Parathyroid adenoma (tissue), 2 donors: Measurements from ENCODE around the gene TBC1D14.

Experiments used
- H2AFZ ChIP-seq: fragments of 300-600 bp; sonication (generic); one replicate; pipeline ENCODE4 v1.7.0; 2017; ENCODE audit warnings: antibody characterized with exemption, mild to moderate bottlenecking
- H3K27ac ChIP-seq: fragments of 300-600 bp; sonication (generic); one replicate; pipeline ENCODE4 v1.7.0; 2017
- H3K27me3 ChIP-seq: fragments of 300-600 bp; sonication (generic); one replicate; pipeline ENCODE4 v1.7.0; 2017; ENCODE audit warnings: low read length; ENCODE audit not compliant: control insufficient read depth, insufficient read depth
- H3K36me3 ChIP-seq: fragments of 300-600 bp; sonication (generic); one replicate; pipeline ENCODE4 v1.7.0; 2017; ENCODE audit warnings: low read length; ENCODE audit not compliant: control insufficient read depth, insufficient read depth
- H3K4me1 ChIP-seq: fragments of 300-600 bp; sonication (generic); one replicate; pipeline ENCODE4 v1.7.0; 2017; ENCODE audit warnings: control low read depth
- H3K4me2 ChIP-seq: fragments of 300-600 bp; sonication (generic); one replicate; pipeline ENCODE4 v1.7.0; 2017; ENCODE audit warnings: low read length
- H3K4me3 ChIP-seq: fragments of 300-600 bp; sonication (generic); one replicate; pipeline ENCODE4 v1.7.0; 2017; ENCODE audit warnings: low read depth, low read length
- H3K79me2 ChIP-seq: fragments of 300-600 bp; sonication (generic); one replicate; pipeline ENCODE4 v1.7.0; 2017; ENCODE audit warnings: control low read depth
- H3K9ac ChIP-seq: fragments of 300-600 bp; sonication (generic); one replicate; pipeline ENCODE4 v1.7.0; 2017; ENCODE audit warnings: mild to moderate bottlenecking
- H3K9me3 ChIP-seq: fragments of 300-600 bp; sonication (generic); one replicate; pipeline ENCODE4 v1.7.0; 2017; ENCODE audit warnings: low read length; ENCODE audit not compliant: control insufficient read depth
- TF ChIP-seq, protein P1 (sequence below): fragments of 300-600 bp; sonication (generic); IDR thresholded peaks from one replicate; pipeline ENCODE4 v1.7.0; 2017; ENCODE audit warnings: antibody characterized with exemption, mild to moderate bottlenecking
- donor health status: primary hyperparathyroidism.

Gene TBC1D14

DNA sequence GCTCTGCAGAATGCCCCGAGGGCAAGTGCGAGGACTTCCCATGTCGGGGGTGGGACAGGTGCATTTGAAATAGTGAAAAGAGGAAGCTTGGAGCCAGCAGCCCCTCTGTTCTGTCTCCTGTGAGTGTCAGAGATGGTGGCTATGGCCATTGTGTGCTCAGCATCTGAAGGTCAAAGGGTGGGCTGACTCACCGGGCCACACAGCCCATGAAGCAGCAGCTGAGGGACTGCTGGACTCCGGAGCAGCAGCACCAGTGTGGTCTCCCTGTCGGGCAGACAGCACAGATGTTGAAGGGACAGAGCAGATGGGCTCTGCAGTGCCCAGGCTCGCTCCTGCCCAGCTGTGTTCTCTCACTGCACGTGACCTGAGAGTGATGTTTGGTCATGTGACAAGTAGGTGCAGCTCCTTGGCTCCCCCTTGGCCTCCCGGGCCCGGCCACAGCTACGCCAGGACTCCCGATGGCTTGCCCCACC, 53.5 kb downstream of the TBC1D14 start:
- Histone ChIP-seq H3K4me2 (no peak overlapping the region), H3K27ac (no peak overlapping the region), H3K4me1 (no peaks in the 10 kb centered on the region), H3K4me3 (no peak overlapping the region), H2AFZ (no peak overlapping the region), H3K9ac (no peak overlapping the region), H3K36me3 (no peaks in the 10 kb centered on the region), H3K27me3 (no peaks in the 10 kb centered on the region), H3K79me2 (peaks cover 2% of the 10 kb centered on the region), H3K9me3 (no peaks in the 10 kb centered on the region)
- TF ChIP-seq, protein P1, sequence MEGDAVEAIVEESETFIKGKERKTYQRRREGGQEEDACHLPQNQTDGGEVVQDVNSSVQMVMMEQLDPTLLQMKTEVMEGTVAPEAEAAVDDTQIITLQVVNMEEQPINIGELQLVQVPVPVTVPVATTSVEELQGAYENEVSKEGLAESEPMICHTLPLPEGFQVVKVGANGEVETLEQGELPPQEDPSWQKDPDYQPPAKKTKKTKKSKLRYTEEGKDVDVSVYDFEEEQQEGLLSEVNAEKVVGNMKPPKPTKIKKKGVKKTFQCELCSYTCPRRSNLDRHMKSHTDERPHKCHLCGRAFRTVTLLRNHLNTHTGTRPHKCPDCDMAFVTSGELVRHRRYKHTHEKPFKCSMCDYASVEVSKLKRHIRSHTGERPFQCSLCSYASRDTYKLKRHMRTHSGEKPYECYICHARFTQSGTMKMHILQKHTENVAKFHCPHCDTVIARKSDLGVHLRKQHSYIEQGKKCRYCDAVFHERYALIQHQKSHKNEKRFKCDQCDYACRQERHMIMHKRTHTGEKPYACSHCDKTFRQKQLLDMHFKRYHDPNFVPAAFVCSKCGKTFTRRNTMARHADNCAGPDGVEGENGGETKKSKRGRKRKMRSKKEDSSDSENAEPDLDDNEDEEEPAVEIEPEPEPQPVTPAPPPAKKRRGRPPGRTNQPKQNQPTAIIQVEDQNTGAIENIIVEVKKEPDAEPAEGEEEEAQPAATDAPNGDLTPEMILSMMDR, result no peak

DNA sequence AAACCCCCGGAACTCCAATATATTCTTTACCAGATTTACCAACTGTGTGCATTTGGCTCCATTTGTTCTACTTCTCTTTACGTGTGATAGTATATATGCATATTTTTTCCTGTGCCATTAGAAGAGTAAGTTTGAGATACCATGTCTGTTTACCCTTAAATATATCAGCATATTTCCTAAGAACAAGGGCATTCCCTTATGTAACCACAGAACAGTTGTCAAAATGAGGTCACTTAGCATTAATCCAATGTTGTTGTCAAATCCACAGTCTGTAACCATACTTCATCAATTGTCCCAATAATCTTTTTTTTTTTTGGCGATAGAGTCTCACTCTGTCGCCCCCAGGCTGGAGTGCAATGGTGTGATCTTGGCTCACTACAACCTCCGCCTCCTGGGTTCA, 55.2 kb downstream of the TBC1D14 start:
- no peak overlapping the region for H3K27ac ChIP-seq

DNA sequence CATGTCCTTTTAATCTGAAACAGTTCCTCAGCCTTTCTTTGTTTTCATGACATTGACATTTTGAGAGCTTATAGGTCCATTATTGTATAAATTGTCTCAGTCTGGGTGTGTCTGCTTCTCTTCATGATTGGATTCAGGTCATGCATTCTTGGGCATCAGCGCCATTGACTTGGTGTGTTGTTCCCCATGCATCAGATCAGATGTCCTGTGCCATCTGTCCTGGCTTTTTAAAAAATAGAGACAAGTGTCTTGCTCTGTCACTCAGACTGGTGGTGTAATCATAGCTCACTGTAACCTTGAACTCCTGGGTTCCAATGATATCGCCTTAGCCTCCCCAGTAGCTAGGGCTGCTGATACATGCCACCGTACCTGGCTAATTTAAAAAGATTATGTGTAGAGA, 55.7 kb downstream of the TBC1D14 start:
- Histone ChIP-seq H3K27ac (no peak overlapping the region), H3K4me1 (no peaks in the 10 kb centered on the region), H3K9ac (no peak overlapping the region), H3K79me2 (peaks cover 2% of the 10 kb centered on the region), H3K9me3 (no peaks in the 10 kb centered on the region), H2AFZ (no peak overlapping the region), H3K27me3 (no peaks in the 10 kb centered on the region), H3K4me2 (no peak overlapping the region), H3K36me3 (no peaks in the 10 kb centered on the region), H3K4me3 (no peak overlapping the region)
- TF ChIP-seq, protein P1, result no peak

More for the DNA sequence above, 55.2 kb downstream of the TBC1D14 start:
- H3K4me1 ChIP-seq, result no peaks in the 10 kb centered on the region
- no peaks in the 10 kb centered on the region for H3K9me3 ChIP-seq
- no peak overlapping the region for H3K9ac ChIP-seq
- no peaks in the 10 kb centered on the region for H3K27me3 ChIP-seq
- no peak overlapping the region for H3K4me3 ChIP-seq
- H2AFZ ChIP-seq, result no peak overlapping the region
- no peaks in the 10 kb centered on the region for H3K36me3 ChIP-seq
- H3K4me2 ChIP-seq, result no peak overlapping the region
- TF ChIP-seq, protein P1, result no peak
- H3K79me2 ChIP-seq, result peaks cover 2% of the 10 kb centered on the region

DNA sequence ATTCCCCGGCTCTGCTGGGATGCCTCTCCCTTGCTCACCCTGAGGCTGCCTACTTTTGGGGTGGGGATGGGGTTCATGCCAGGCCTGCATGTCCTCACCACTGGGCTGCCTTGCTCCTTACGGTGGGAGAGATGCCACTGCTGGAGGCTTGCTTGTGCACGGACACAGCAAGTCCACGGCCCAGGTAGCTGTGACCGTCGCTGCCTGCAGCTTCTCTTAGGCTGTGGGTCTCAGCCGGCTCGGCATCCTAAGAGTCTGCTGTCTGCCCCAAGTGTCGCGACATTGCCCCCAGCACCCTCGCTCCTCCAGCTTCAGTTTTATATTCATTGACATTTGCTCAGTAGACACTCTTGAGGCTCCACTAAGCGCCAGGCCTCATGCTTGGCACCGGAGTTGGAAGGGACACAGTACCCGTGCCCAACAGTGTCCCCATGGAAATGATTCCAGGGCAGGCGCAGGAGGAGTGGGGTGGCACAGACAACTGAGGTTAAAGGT, 58.3 kb downstream of the TBC1D14 start:
- TF ChIP-seq, protein P1, result no peak
- no peak overlapping the region for H3K4me2 ChIP-seq
- no peaks in the 10 kb centered on the region for H3K79me2 ChIP-seq
- H3K9me3 ChIP-seq, result no peaks in the 10 kb centered on the region
- H3K36me3 ChIP-seq, result no peaks in the 10 kb centered on the region
- H3K9ac ChIP-seq, result no peak overlapping the region
- H2AFZ ChIP-seq, result no peak overlapping the region
- no peaks in the 10 kb centered on the region for H3K27me3 ChIP-seq
- no peak overlapping the region for H3K27ac ChIP-seq
- H3K4me1 ChIP-seq, result peaks cover 4% of the 10 kb centered on the region
- no peak overlapping the region for H3K4me3 ChIP-seq

DNA sequence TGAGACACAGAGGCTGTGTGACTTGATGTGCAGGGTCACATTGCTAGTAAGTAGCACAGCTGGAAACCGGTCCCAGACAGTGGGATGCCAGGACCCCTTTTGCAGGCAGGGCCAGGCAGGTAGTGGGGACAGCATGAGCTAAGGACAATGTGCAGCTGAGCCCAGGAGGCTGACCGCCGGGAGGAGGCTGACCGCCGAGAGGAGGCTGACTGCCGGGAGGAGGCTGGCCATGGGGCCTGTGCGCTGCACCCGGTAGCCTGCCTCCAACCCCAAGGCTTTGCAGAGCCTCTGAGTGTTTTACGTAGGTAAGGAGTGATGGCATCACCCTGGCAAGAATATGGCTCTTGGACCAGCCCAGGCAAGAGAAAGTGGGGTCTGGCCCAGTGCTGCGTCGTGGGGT, 58.9 kb downstream of the TBC1D14 start:
- H3K4me3 ChIP-seq, result no peak overlapping the region
- H3K27me3 ChIP-seq, result no peaks in the 10 kb centered on the region
- no peak overlapping the region for H3K9ac ChIP-seq
- H3K36me3 ChIP-seq, result no peaks in the 10 kb centered on the region
- H3K4me2 ChIP-seq, result no peak overlapping the region
- H3K4me1 ChIP-seq, result peaks cover 4% of the 10 kb centered on the region
- no peak overlapping the region for H3K27ac ChIP-seq
- TF ChIP-seq, protein P1, result no peak
- H3K79me2 ChIP-seq, result no peaks in the 10 kb centered on the region
- H2AFZ ChIP-seq, result no peak overlapping the region
- no peaks in the 10 kb centered on the region for H3K9me3 ChIP-seq
